Kidney (tissue), 14 donors: ENCODE measurements around the gene CFHR4. TPM values are rescaled to one million over a fixed set of nuclear protein-coding genes. Genes with fewer than 3 reads are reported as not detected.
A peak's percentile ranks its signal among the peaks of the same experiment; 100 is the strongest.
"Not testable (repeated sequence)": the region's sequence is repeated elsewhere in the genome, so short reads cannot be mapped to it uniquely, and the experiment has no call there.

ENCODE experiments used
- DNase-seq, 5 donors: peaks; one replicate each; pipeline ENCODE4 v3.0.0-alpha.2; 2013 to 2020
- FAIRE-seq: peaks from 2 replicates; lab custom pipeline; 2012; peaks lifted over from hg19 to GRCh38; lab: Jason Lieb, UNC
- H3K27ac ChIP-seq, 2 donors: one replicate each; pipeline ENCODE4 v1.7.0; 2013; ENCODE audit warnings: low read depth in 2 of 2, low read length in 2 of 2, inconsistent platforms in 1 of 2
- H3K27me3 ChIP-seq: one replicate; pipeline ENCODE4 v1.7.1; 2013; ENCODE audit warnings: low read length, inconsistent platforms; ENCODE audit not compliant: control insufficient read depth, insufficient read depth
- H3K36me3 ChIP-seq, 3 donors: one replicate each; pipeline versions ENCODE4 v1.7.0 to v1.7.1; 2013; ENCODE audit warnings: low read length in 3 of 3, control low read depth in 1 of 3, inconsistent platforms in 1 of 3; ENCODE audit not compliant: insufficient read depth in 3 of 3, control insufficient read depth in 2 of 3
- H3K4me1 ChIP-seq, 3 donors: one replicate each; pipeline versions ENCODE4 v1.7.0 to v1.7.1; 2013; ENCODE audit warnings: low read length in 3 of 3, inconsistent platforms in 1 of 3, low read depth in 1 of 3; ENCODE audit not compliant: control insufficient read depth in 2 of 3, insufficient read depth in 2 of 3
- H3K4me3 ChIP-seq, 3 donors: one replicate each; pipeline versions ENCODE4 v1.7.0 to v1.8.1; 2013; ENCODE audit warnings: low read length in 3 of 3, control low read depth in 1 of 3, inconsistent platforms in 1 of 3
- H3K9ac ChIP-seq, 3 donors: one replicate each; pipeline versions ENCODE4 v1.7.0 to v1.7.1; 2013; ENCODE audit warnings: low read length in 3 of 3, control low read depth in 1 of 3, inconsistent platforms in 1 of 3
- H3K9me3 ChIP-seq, 3 donors: one replicate each; pipeline versions ENCODE4 v1.7.0 to v1.7.1; 2013; ENCODE audit warnings: low read length in 3 of 3, control low read depth in 1 of 3, inconsistent platforms in 1 of 3; ENCODE audit not compliant: control insufficient read depth in 2 of 3, insufficient read depth in 1 of 3
- CTCF ChIP-seq: IDR thresholded peaks from 3 replicates; pipeline ENCODE4 v1.5.1; 2012; ENCODE audit warnings: mild to moderate bottlenecking, moderate library complexity, borderline replicate concordance; ENCODE audit not compliant: insufficient read depth; ENCODE audit errors: extremely low read depth
- intact Hi-C: fragments of 100-400 bp; cut with DNase I; formaldehyde crosslinking; loops from one replicate; pipeline ENCODE4 v1.11.1; 2022
- polyA plus RNA-seq: library from polyadenylated mRNA; stranded (reverse); fragments of 350-450 nt; fragmentation: Illumina TruSeq; extraction: RNeasy Lipid Tissue Mini Kit (QIAGEN cat#74804); gene quantifications from one replicate; pipeline ENCODE4 v1.2.3, GENCODE V29; 2014; ENCODE audit warnings: low read depth, low replicate concordance; ENCODE audit not compliant: insufficient read depth
- total RNA-seq: library from RNA; stranded (reverse); fragmentation: NEBNext Ultra II Directional; extraction: Animal tissue kit (Norgen Biotek cat#: 25700); gene quantifications from one replicate; pipeline ENCODE4 v1.2.1, GENCODE V29; 2021
- donor health status: control.
- donor health status: control.
- donor health status: control.
- donor health status: control.
- donor health status: control.
- donor health status: DM: yes; HTN: yes; CAD: no.
- donor health status: Normal renal cell carcinoma (clear cell type).

CFHR4 gene
- total and polyA plus RNA-seq, 2 donors from 2014 or later: 0.35 TPM; not detected in 1

DNA sequence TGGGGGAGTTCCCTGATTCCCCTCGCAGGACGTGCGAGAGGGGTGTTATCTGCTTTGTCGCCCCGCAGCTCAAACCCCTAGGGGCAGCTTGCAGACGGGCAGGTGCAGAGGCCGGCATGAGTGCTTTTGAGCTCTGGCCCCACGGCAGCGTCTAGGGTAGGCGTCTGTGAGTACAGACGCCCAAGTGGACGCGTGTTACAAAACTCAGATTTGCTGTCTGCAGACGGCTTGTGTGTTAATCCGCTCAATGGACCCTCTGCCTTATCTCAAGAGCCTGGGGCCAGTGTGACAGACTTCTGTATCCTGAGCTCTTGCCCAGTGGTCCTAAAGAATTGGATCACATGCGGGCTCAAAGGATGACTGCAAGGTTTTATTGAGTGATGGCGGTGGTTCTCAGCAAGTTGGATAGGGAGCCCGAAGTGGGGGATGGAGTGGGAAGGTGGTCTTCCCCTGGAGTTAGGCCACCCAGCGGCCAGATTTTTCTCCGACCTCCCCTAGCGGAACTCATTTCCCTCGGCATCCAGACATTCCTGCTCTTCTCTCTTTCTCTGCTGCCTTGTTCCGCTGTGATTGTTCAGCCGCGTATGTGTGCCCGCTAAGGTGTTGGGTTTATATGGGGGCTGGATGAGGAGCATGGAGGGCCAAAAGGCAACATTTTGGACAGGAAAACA lies 9.4 kb downstream of the CFHR4 start:
- peak overlapping the region in 1 of 3 donors; percentile 33 for H3K4me3 ChIP-seq
- no peaks in the 10 kb centered on the region for H3K27me3 ChIP-seq
- TF ChIP-seq CTCF: no peak
- intact Hi-C loops: no loop called here
- no peak overlapping the region for H3K27ac ChIP-seq
- no peak overlapping the region for H3K9ac ChIP-seq
- DNase-seq (peak in 3 of 5 donors; percentile 14 to 40 (median 28)), FAIRE-seq (no peak)
- H3K9me3 ChIP-seq: no peaks in the 10 kb centered on the region
- no peaks in the 10 kb centered on the region for H3K4me1 ChIP-seq
- no peaks in the 10 kb centered on the region for H3K36me3 ChIP-seq

DNA sequence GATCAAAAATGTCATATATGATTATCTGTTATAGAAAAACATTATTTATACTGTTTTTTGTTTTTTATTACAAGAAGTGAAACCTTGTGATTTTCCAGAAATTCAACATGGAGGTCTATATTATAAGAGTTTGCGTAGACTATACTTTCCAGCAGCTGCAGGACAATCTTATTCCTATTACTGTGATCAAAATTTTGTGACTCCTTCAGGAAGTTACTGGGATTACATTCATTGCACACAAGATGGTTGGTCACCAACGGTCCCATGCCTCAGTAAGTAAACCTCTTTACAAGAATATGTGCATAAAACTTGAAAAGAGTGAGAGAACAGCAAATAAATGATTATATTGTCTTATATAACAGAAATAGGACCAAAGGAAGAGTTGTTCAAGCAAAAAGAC lies 14.5 kb downstream of the CFHR4 start:
- Histone ChIP-seq H3K27me3 (no peaks in the 10 kb centered on the region), H3K36me3 (no peaks in the 10 kb centered on the region), H3K9ac (no peak overlapping the region), H3K4me3 (no peak overlapping the region), H3K9me3 (no peaks in the 10 kb centered on the region), H3K27ac (no peak overlapping the region), H3K4me1 (no peaks in the 10 kb centered on the region)
- intact Hi-C loops: no loop called here
- FAIRE-seq (no peak), DNase-seq (no peak)
- TF ChIP-seq CTCF: no peak

DNA sequence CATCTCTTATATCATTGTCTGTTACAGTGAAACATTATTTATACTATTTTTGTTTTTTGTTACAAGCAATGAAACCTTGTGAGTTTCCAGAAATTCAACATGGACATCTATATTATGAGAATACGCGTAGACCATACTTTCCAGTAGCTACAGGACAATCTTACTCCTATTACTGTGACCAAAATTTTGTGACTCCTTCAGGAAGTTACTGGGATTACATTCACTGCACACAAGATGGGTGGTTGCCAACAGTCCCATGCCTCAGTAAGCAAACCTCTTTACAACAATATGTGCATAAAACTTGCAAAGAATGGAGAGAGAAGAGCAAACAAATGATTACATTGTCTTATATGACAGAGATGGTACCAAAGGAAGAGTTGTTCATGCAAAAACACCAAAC lies 22.4 kb downstream of the CFHR4 start:
- Histone ChIP-seq H3K27ac (no peak overlapping the region), H3K9ac (no peak overlapping the region), H3K27me3 (no peaks in the 10 kb centered on the region), H3K4me3 (no peak overlapping the region), H3K4me1 (no peaks in the 10 kb centered on the region), H3K9me3 (no peaks in the 10 kb centered on the region), H3K36me3 (no peaks in the 10 kb centered on the region)
- DNase-seq (no peak), FAIRE-seq (no peak)
- intact Hi-C loops: no loop called here
- TF ChIP-seq CTCF: no peak

DNA sequence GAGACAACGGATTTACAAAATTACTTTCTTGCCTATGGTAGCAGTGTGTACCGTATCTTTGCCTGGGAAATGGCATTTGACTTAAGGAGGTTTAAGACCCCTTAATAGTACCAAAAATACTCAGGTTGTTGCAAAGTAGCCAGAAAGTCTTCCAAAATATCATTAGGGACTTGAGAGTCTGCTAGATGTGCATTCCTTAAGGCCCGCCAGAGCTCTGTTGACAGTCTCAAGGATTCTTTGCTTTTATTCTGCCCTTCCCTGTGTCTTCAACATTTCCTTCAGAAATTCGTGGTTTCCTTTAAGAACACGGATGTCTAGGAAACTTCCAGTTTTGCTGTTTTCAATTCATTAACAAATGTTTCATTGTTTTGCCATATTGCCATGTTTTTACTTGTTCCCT lies 24.4 kb downstream of the CFHR4 start:
- H3K36me3 ChIP-seq, FAIRE-seq, intact Hi-C loops, H3K9ac ChIP-seq, H3K4me3 ChIP-seq, H3K27me3 ChIP-seq, H3K4me1 ChIP-seq, DNase-seq, H3K27ac ChIP-seq, H3K9me3 ChIP-seq: not testable (repeated sequence)

DNA sequence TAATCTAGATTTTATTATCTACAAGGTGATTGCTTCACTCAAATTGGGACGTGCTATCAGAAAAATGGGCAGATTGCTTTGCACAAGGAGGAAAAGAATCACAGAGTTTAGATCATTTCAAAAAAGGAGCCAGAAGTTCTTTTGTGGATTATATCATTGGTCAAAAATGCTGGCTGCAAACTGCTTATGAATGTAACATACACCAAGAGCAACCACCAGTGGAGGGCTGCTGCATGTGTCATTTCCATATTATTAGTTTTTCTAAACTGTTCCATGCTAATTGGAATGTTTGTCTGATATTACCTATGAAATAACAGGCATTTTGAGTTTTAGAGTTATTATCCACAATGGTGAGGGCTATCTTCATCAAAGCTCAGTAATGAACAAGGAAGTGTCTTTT lies 39.0 kb downstream of the CFHR4 start:
- H3K9ac ChIP-seq, H3K9me3 ChIP-seq, H3K27ac ChIP-seq, DNase-seq, H3K36me3 ChIP-seq, FAIRE-seq, H3K4me3 ChIP-seq, H3K4me1 ChIP-seq, intact Hi-C loops, H3K27me3 ChIP-seq: not testable (repeated sequence)

DNA sequence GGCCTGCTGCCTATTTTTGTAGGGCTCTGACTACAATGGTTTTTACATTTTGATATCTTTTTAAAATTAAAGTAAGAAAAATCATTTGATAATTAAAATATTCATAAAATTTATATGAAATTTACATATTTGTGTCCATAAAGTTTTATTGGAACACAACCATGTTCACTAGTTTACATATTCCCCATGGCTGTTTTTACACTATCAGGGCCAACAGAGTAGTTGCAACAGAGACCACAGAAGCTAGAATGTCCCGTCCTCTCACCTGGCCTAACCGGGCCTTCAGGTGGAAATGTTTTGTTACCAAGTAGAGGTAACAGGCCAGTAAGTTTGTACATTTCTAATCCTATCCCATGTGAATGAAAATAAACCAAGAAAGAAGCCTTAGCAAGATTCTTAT lies 45.0 kb downstream of the CFHR4 start:
- H3K36me3 ChIP-seq, FAIRE-seq, H3K9ac ChIP-seq, intact Hi-C loops, DNase-seq, H3K27ac ChIP-seq, H3K4me1 ChIP-seq, H3K9me3 ChIP-seq, H3K4me3 ChIP-seq, H3K27me3 ChIP-seq: not testable (repeated sequence)
